Thymus (tissue), 11 donors: ENCODE data around the gene LARGE1. TPM values are rescaled to one million over a fixed set of nuclear protein-coding genes. Genes with fewer than 3 reads are reported as not detected.

Experiments used
- DNase-seq, 9 donors: peaks; one replicate each; pipeline ENCODE4 v3.0.0-alpha.2; 2013; ENCODE audit warnings: low spot score in 9 of 9, low read depth in 6 of 9, missing footprints in 1 of 9
- H3K27ac ChIP-seq, 2 donors: one replicate each; pipeline ENCODE4 v1.5.1; 2013; ENCODE audit warnings: control low read depth in 1 of 2, low read depth in 1 of 2, low read length in 1 of 2, mild to moderate bottlenecking in 1 of 2, moderate library complexity in 1 of 2
- H3K27me3 ChIP-seq, 2 donors: one replicate each; pipeline ENCODE4 v1.5.1; 2013; ENCODE audit warnings: low read length in 1 of 2; ENCODE audit not compliant: control insufficient read depth in 2 of 2, insufficient read depth in 1 of 2
- H3K36me3 ChIP-seq, 2 donors: one replicate each; pipeline ENCODE4 v1.5.1; 2013; ENCODE audit warnings: low read length in 1 of 2, mild to moderate bottlenecking in 1 of 2, moderate library complexity in 1 of 2; ENCODE audit not compliant: control insufficient read depth in 2 of 2, insufficient read depth in 2 of 2
- H3K4me1 ChIP-seq, 2 donors: one replicate each; pipeline ENCODE4 v1.5.1; 2013; ENCODE audit warnings: low read length in 2 of 2; ENCODE audit not compliant: control insufficient read depth in 2 of 2, insufficient read depth in 2 of 2
- H3K4me3 ChIP-seq, 2 donors: one replicate each; pipeline ENCODE4 v1.5.1; 2013; ENCODE audit warnings: low read length in 2 of 2, control low read depth in 1 of 2, mild to moderate bottlenecking in 1 of 2
- H3K9me3 ChIP-seq, 2 donors: one replicate each; pipeline ENCODE4 v1.5.1; 2013; ENCODE audit warnings: low read length in 1 of 2, mild to moderate bottlenecking in 1 of 2; ENCODE audit not compliant: control insufficient read depth in 2 of 2, insufficient read depth in 1 of 2
- WGBS: extraction: QIAGEN DNeasy Blood & Tissue Kit; methylation state at CpG from one replicate; pipeline ENCODE4 v1.1.7; 2013; 5-methylcytosine and 5-hydroxymethylcytosine counted together
- polyA plus RNA-seq: library from polyadenylated mRNA; stranded (reverse); fragments of 200-250 nt; gene quantifications from one replicate; pipeline ENCODE4 v1.2.3, GENCODE V29; 2013
- total RNA-seq: library from RNA; stranded (reverse); fragments of 120-200 nt; gene quantifications from one replicate; pipeline ENCODE4 v1.2.4, GENCODE V29; 2013
- donor health status: healthy.

Gene LARGE1
- total and polyA plus RNA-seq, 2 donors: 1.8 to 3.1 TPM

- no peaks in the 10 kb centered on the region for H3K36me3 ChIP-seq
- H3K9me3 ChIP-seq: no peaks in the 10 kb centered on the region
- no peak overlapping the region for H3K27ac ChIP-seq
- no peak overlapping the region for H3K4me3 ChIP-seq
- no peaks in the 10 kb centered on the region for H3K4me1 ChIP-seq
- no peak for DNase-seq
- H3K27me3 ChIP-seq: no peaks in the 10 kb centered on the region
- 84% methylated on average over 5 of the region's 5 CpGs for WGBS
Observed at GRCh38 chr22:33835265-33835664, 85.0 kb downstream of the LARGE1 start.

GRCh38 chr22:33832558-33833151, 87.6 kb downstream of the LARGE1 start:
- no peak overlapping the region for H3K27ac ChIP-seq
- 69% methylated on average over 7 of the region's 7 CpGs for WGBS
- no peak for DNase-seq
- H3K36me3 ChIP-seq: no peaks in the 10 kb centered on the region
- no peaks in the 10 kb centered on the region for H3K27me3 ChIP-seq
- H3K4me3 ChIP-seq: no peak overlapping the region
- H3K4me1 ChIP-seq: no peaks in the 10 kb centered on the region
- H3K9me3 ChIP-seq: no peaks in the 10 kb centered on the region

GRCh38 chr22:33831651-33832050, 88.6 kb downstream of the LARGE1 start:
- Histone ChIP-seq H3K27me3 (no peaks in the 10 kb centered on the region), H3K27ac (no peak overlapping the region), H3K4me3 (no peak overlapping the region), H3K36me3 (no peaks in the 10 kb centered on the region), H3K4me1 (no peaks in the 10 kb centered on the region), H3K9me3 (no peaks in the 10 kb centered on the region)
- DNase-seq: no peak
- WGBS: 73% methylated on average over 5 of the region's 5 CpGs

- no peaks in the 10 kb centered on the region for H3K27me3 ChIP-seq
- DNase-seq: no peak
- no peak overlapping the region for H3K4me3 ChIP-seq
- H3K4me1 ChIP-seq: no peaks in the 10 kb centered on the region
- H3K9me3 ChIP-seq: no peaks in the 10 kb centered on the region
- no peak overlapping the region for H3K27ac ChIP-seq
- H3K36me3 ChIP-seq: no peaks in the 10 kb centered on the region
- WGBS: 76% methylated on average over 11 of the region's 11 CpGs
Observed at GRCh38 chr22:33831207-33831606, 89.1 kb downstream of the LARGE1 start.

GRCh38 chr22:33829546-33830280, 90.6 kb downstream of the LARGE1 start:
- H3K36me3 ChIP-seq: no peaks in the 10 kb centered on the region
- no peak for DNase-seq
- H3K9me3 ChIP-seq: no peaks in the 10 kb centered on the region
- H3K27me3 ChIP-seq: no peaks in the 10 kb centered on the region
- WGBS: 63% methylated on average over 4 of the region's 4 CpGs
- H3K4me3 ChIP-seq: no peak overlapping the region
- H3K4me1 ChIP-seq: no peaks in the 10 kb centered on the region
- H3K27ac ChIP-seq: no peak overlapping the region

- WGBS: 85% methylated on average over 3 of the region's 3 CpGs
Observed at GRCh38 chr22:33828302-33828701, 92.0 kb downstream of the LARGE1 start.

GRCh38 chr22:33825761-33826160, 94.5 kb downstream of the LARGE1 start:
- 83% methylated on average over 5 of the region's 5 CpGs for WGBS
- Histone ChIP-seq H3K4me1 (no peaks in the 10 kb centered on the region), H3K9me3 (no peaks in the 10 kb centered on the region), H3K36me3 (no peaks in the 10 kb centered on the region), H3K27me3 (no peaks in the 10 kb centered on the region), H3K27ac (no peak overlapping the region), H3K4me3 (no peak overlapping the region)
- DNase-seq: no peak

More at GRCh38 chr22:33828302-33828701, 92.0 kb downstream of the LARGE1 start:
- Histone ChIP-seq H3K27me3 (no peaks in the 10 kb centered on the region), H3K4me3 (no peak overlapping the region), H3K27ac (no peak overlapping the region), H3K9me3 (no peaks in the 10 kb centered on the region), H3K4me1 (no peaks in the 10 kb centered on the region), H3K36me3 (no peaks in the 10 kb centered on the region)
- no peak for DNase-seq

GRCh38 chr22:33823552-33823951, 96.7 kb downstream of the LARGE1 start:
- no peak for DNase-seq
- 95% methylated on average over 8 of the region's 8 CpGs for WGBS
- H3K4me1 ChIP-seq: no peaks in the 10 kb centered on the region
- H3K9me3 ChIP-seq: no peaks in the 10 kb centered on the region
- H3K36me3 ChIP-seq: no peaks in the 10 kb centered on the region
- no peak overlapping the region for H3K27ac ChIP-seq
- no peak overlapping the region for H3K4me3 ChIP-seq
- H3K27me3 ChIP-seq: no peaks in the 10 kb centered on the region

GRCh38 chr22:33821290-33821689, 99.0 kb downstream of the LARGE1 start:
- H3K27ac ChIP-seq: no peak overlapping the region
- H3K9me3 ChIP-seq: no peaks in the 10 kb centered on the region
- no peak overlapping the region for H3K4me3 ChIP-seq
- no peak for DNase-seq
- H3K27me3 ChIP-seq: no peaks in the 10 kb centered on the region
- WGBS: 85% methylated on average over 4 of the region's 4 CpGs
- H3K36me3 ChIP-seq: no peaks in the 10 kb centered on the region
- no peaks in the 10 kb centered on the region for H3K4me1 ChIP-seq
